Vagina (tissue), 2 donors: ENCODE measurements around the gene FOXF1. TPM values are rescaled to one million over a fixed set of nuclear protein-coding genes. Genes with fewer than 3 reads are reported as not detected.

Experiments
- DNase-seq, 2 donors: peaks; one replicate each; pipeline ENCODE4 v3.0.0-alpha.2; 2017; ENCODE audit errors: extremely low spot score in 2 of 2
- H3K27ac ChIP-seq: fragments of 200-600 bp; sonication (generic); one replicate; pipeline ENCODE4 v1.5.1; 2019
- H3K27me3 ChIP-seq: fragments of 200-600 bp; sonication (generic); one replicate; pipeline ENCODE4 v1.5.1; 2019
- H3K36me3 ChIP-seq, 2 donors: fragments of 200-600 bp; sonication (generic); one replicate each; pipeline ENCODE4 v1.5.1; 2017 to 2019
- H3K4me1 ChIP-seq: fragments of 200-600 bp; sonication (generic); one replicate; pipeline ENCODE4 v1.5.1; 2019
- H3K4me3 ChIP-seq, 2 donors: fragments of 200-600 bp; sonication (generic); 1 replicate in 1 of 2; 2 replicates in 1 of 2; pipeline ENCODE4 v1.5.1; 2016 to 2019
- H3K9me3 ChIP-seq: fragments of 200-600 bp; sonication (generic); one replicate; pipeline ENCODE4 v1.5.1; 2019
- CTCF ChIP-seq, 3 experiments: fragments of 450-650 bp in 2 of 3; fragments of 200-600 bp in 1 of 3; sonication (generic) in 1 of 3; IDR thresholded peaks; one replicate each; pipeline ENCODE4 v1.5.1; 2017 to 2019; ENCODE audit warnings: antibody characterized with exemption in 3 of 3, mild to moderate bottlenecking in 2 of 3, moderate library complexity in 2 of 3
- POLR2A ChIP-seq, 2 donors: fragments of 450-650 bp; IDR thresholded peaks; one replicate each; pipeline ENCODE4 v1.6.1; 2017; ENCODE audit warnings: antibody characterized with exemption in 2 of 2, mild to moderate bottlenecking in 2 of 2, moderate library complexity in 2 of 2
- POLR2AphosphoS5 ChIP-seq, 2 donors: sonication (generic); formaldehyde crosslinking; IDR thresholded peaks; one replicate each; pipeline ENCODE4 v1.9.0; 2017; ENCODE audit warnings: antibody characterized with exemption in 2 of 2, mild to moderate bottlenecking in 2 of 2, low read depth in 1 of 2; ENCODE audit not compliant: insufficient read depth in 1 of 2
- intact Hi-C: fragments of 100-400 bp; cut with DNase I; formaldehyde crosslinking; loops from one replicate; pipeline ENCODE4 v1.15.1; 2023
- total RNA-seq: library from RNA; depleted of rRNA; stranded (reverse); fragments of >200 nt; gene quantifications from one replicate; pipeline ENCODE4 v1.2.3, GENCODE V29; 2016

The FOXF1 gene
- total RNA-seq, 1 donor from 2014 or later: 26.0 TPM

GRCh38 chr16:86530251-86531190 is 20.2 kb downstream of the FOXF1 start:
- Histone ChIP-seq H3K9me3 (no peaks in the 10 kb centered on the region), H3K27me3 (no peaks in the 10 kb centered on the region), H3K4me3 (no peak overlapping the region), H3K4me1 (no peaks in the 10 kb centered on the region), H3K36me3 (peaks cover 0 to 6% of the 10 kb centered on the region in 2 donors), H3K27ac (peak overlapping the region; percentile 4)
- DNase-seq: no peak
- TF ChIP-seq POLR2A (IDR thresholded peaks at IDR 0.05) (no peak), CTCF (IDR thresholded peaks at IDR 0.05) (no peak), POLR2AphosphoS5 (IDR thresholded peaks at IDR 0.05; ENCODE audit: insufficient read depth in 1 of 2, low read depth in 1 of 2) (no peak)
- intact Hi-C loops: no loop called here

GRCh38 chr16:86531191-86531545 is 20.8 kb downstream of the FOXF1 start:
- peak overlapping the region; percentile 56 for H3K27ac ChIP-seq
- TF ChIP-seq POLR2AphosphoS5 (IDR thresholded peaks at IDR 0.05; ENCODE audit: insufficient read depth in 1 of 2, low read depth in 1 of 2) (peak; percentile 18 to 44), CTCF (IDR thresholded peaks at IDR 0.05) (no peak), POLR2A (IDR thresholded peaks at IDR 0.05) (no peak)
- no peaks in the 10 kb centered on the region for H3K9me3 ChIP-seq
- no peak for DNase-seq
- H3K27me3 ChIP-seq: no peaks in the 10 kb centered on the region
- no peaks in the 10 kb centered on the region for H3K4me1 ChIP-seq
- intact Hi-C loops: no loop called here
- H3K4me3 ChIP-seq: no peak overlapping the region
- H3K36me3 ChIP-seq: peaks cover 0 to 6% of the 10 kb centered on the region in 2 donors

GRCh38 chr16:86531641-86532525 is 21.6 kb downstream of the FOXF1 start:
- Histone ChIP-seq H3K27ac (peak overlapping the region; percentile 56), H3K4me3 (no peak overlapping the region), H3K27me3 (no peaks in the 10 kb centered on the region), H3K4me1 (no peaks in the 10 kb centered on the region), H3K36me3 (peaks cover 0 to 6% of the 10 kb centered on the region in 2 donors), H3K9me3 (no peaks in the 10 kb centered on the region)
- no peak for DNase-seq
- TF ChIP-seq POLR2AphosphoS5 (IDR thresholded peaks at IDR 0.05; ENCODE audit: insufficient read depth in 1 of 2, low read depth in 1 of 2): no peak
- no peak for TF ChIP-seq POLR2A (IDR thresholded peaks at IDR 0.05)
- TF ChIP-seq CTCF (IDR thresholded peaks at IDR 0.05): no peak
- intact Hi-C loops: no loop called here

- no peak overlapping the region for H3K27ac ChIP-seq
- TF ChIP-seq POLR2AphosphoS5 (IDR thresholded peaks at IDR 0.05; ENCODE audit: insufficient read depth in 1 of 2, low read depth in 1 of 2): no peak
- H3K9me3 ChIP-seq: no peaks in the 10 kb centered on the region
- intact Hi-C loops: no loop called here
- H3K4me3 ChIP-seq: no peak overlapping the region
- peaks cover 0 to 6% of the 10 kb centered on the region in 2 donors for H3K36me3 ChIP-seq
- H3K4me1 ChIP-seq: no peaks in the 10 kb centered on the region
- no peaks in the 10 kb centered on the region for H3K27me3 ChIP-seq
- DNase-seq: no peak
Observed at GRCh38 chr16:86532526-86532815, 22.1 kb downstream of the FOXF1 start.

- Histone ChIP-seq H3K9me3 (no peaks in the 10 kb centered on the region), H3K36me3 (peaks cover 0 to 8% of the 10 kb centered on the region in 2 donors), H3K4me1 (no peaks in the 10 kb centered on the region), H3K4me3 (no peak overlapping the region), H3K27me3 (no peaks in the 10 kb centered on the region), H3K27ac (no peak overlapping the region)
- DNase-seq: no peak
- intact Hi-C loops: no loop called here
- TF ChIP-seq POLR2A (IDR thresholded peaks at IDR 0.05) (no peak), POLR2AphosphoS5 (IDR thresholded peaks at IDR 0.05; ENCODE audit: insufficient read depth in 1 of 2, low read depth in 1 of 2) (no peak), CTCF (IDR thresholded peaks at IDR 0.05) (no peak)
Observed at GRCh38 chr16:86533076-86533475, 22.7 kb downstream of the FOXF1 start.
